ENCODE measurements around the gene ST14.

ST14 gene

DNA sequence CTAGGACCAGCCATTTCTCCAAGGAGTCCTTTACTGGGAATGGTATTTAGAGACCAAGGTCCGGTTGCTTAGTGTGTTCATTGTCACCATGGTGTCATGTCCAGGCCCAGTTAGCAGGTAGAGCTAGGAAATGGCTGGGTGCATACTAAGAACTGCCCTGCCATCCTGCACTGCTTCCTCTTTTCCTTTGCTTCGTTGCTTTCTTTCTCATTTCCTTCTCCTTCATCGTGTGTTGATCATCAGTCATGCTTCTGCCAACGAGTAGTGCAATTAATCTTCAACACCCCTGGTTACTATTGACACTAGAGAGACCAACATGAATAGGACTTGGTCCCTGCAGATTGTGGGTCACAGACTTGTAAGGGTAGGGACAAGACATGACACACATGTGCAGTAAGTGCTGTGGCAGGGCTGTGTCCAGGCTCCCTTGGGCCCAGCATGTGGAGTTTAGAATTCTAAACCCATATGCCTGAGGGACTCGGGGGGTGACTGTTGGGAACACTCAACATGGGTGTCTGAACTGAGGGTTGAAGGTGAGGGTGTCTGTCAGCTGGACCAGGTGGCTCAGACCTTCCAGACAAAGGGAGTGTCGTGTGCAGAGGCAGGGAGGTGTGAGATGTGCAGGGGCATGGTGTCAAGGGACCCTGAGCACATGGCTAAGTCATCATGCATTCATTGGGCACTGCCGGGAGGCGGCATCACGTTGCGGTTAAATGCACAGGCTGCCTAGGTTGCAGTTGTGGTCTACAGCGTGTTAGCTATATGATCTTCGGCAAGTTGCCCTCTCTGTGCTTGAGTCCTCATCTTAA lies 42.6 kb downstream of the ST14 start:
- no peak for TF ChIP-seq EZH2 (IDR thresholded peaks at IDR 0.05)
- TF ChIP-seq FOXP2 (optimal IDR thresholded peaks at IDR 0.05; ENCODE audit: control extremely low read depth, extremely low read length, insufficient read depth), result no peak
- TF ChIP-seq POLR2AphosphoS5 (IDR thresholded peaks at IDR 0.05; ENCODE audit: borderline replicate concordance, low read depth, low read length), result no peak
- DNase-seq (ENCODE audit: low read depth, low spot score), result no peak
- no peak overlapping the region for H3K27ac ChIP-seq
- H3K4me3 ChIP-seq, result no peak overlapping the region
- no peaks in the 10 kb centered on the region for H3K9me3 ChIP-seq (ENCODE audit: low read depth, low read length)
- H3K9ac ChIP-seq (ENCODE audit: insufficient read length), result no peak overlapping the region
- no peaks in the 10 kb centered on the region for H3K36me3 ChIP-seq (ENCODE audit: insufficient read depth, low read length)

DNA sequence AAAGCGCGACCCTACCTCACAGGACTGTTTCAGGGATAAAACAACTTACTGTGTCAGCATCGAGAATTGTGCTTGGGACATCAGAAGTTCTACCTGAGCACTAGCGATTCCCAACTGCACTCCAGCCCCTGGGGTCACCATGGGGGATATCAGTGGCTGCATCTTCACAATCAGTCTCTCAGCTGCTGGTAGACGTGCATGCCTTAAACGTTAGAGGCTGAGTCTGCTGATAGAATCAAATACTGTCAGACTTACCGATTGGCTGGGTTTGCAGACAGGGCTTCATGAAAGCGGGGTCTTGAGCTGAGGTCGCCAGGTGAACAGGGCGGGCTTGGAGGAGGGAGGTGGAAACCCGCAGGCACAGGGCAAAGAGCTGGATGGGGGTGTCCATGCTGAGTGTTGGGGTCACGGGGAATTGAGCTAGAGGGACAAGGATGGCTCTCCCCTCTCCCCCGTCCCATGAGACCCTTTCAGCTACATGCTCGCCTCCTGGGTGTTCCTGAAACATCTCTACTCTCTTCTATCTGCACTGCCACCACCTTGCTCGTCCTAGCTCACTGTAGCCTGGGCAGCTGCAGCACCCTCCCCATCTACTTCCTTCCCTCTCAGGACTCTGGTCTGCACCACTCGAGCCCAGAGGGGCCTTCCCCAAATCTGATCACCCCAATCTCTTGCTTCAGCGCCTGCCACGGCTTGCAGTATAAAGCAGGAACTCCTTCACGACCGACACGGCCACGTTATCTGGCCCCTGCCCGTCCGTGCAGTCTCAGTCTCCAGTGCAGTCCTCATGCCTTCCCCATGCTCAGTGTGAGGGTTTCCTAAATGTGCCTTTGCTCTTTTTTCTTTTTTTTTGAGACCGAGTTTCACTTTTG lies 43.5 kb downstream of the ST14 start:
- no peak overlapping the region for H3K9ac ChIP-seq (ENCODE audit: insufficient read length)
- no peak overlapping the region for H3K27ac ChIP-seq
- no peak overlapping the region for H3K4me3 ChIP-seq
- H3K9me3 ChIP-seq (ENCODE audit: low read depth, low read length), result no peaks in the 10 kb centered on the region
- no peak for TF ChIP-seq EZH2 (IDR thresholded peaks at IDR 0.05)
- TF ChIP-seq FOXP2 (optimal IDR thresholded peaks at IDR 0.05; ENCODE audit: control extremely low read depth, extremely low read length, insufficient read depth), result no peak
- no peak for TF ChIP-seq POLR2AphosphoS5 (IDR thresholded peaks at IDR 0.05; ENCODE audit: borderline replicate concordance, low read depth, low read length)
- H3K36me3 ChIP-seq (ENCODE audit: insufficient read depth, low read length), result no peaks in the 10 kb centered on the region
- no peak for DNase-seq (ENCODE audit: low read depth, low spot score)

DNA sequence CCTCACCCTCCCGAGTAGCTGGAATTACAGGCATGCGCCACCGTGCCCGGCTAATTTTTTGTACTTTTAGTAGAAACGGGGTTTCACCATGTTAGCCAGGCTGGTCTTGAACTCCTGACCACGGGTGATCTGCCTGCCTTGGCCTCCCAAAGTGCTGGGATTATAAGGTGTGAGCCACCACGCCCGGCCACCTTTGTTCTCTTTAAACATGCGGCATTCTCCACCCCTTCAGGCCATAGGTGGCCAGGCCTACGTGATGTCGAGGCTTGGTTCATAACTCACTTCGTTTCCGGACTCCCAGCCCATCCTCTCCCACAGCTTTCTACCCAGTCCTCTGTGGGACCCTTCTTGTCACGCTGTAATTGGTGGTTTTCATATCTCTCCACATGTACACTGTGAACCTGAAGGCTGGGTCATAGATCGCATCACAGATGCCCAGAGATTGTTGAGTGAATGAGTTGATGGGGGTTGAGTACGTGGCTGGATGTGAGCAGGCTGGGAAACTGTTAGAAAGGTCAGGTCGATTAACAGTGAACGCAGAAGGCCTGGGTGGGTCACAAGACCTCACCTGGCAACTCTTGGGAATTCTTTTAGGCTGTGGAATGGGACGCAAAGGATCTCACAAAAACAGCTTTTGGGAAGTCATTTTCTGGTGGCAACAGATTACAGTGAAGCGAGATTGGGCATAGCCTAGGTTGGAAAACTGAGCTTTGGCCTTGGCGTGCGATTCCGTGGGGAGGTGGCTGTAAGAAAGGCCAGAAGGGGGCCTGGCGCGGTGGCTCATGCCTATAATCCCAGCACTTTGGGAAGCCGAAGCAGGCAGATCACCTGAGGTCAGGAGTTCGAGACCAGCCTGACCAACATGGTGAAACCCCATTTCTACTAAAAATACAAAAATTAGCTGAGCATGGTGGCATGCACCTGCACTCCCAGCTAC lies 44.5 kb downstream of the ST14 start:
- no peak overlapping the region for H3K4me3 ChIP-seq
- H3K27ac ChIP-seq, result no peak overlapping the region
- H3K9me3 ChIP-seq (ENCODE audit: low read depth, low read length), result no peaks in the 10 kb centered on the region
- no peak for DNase-seq (ENCODE audit: low read depth, low spot score)
- TF ChIP-seq FOXP2 (optimal IDR thresholded peaks at IDR 0.05; ENCODE audit: control extremely low read depth, extremely low read length, insufficient read depth), result no peak
- TF ChIP-seq EZH2 (IDR thresholded peaks at IDR 0.05), result no peak
- no peaks in the 10 kb centered on the region for H3K36me3 ChIP-seq (ENCODE audit: insufficient read depth, low read length)
- no peak overlapping the region for H3K9ac ChIP-seq (ENCODE audit: insufficient read length)

DNA sequence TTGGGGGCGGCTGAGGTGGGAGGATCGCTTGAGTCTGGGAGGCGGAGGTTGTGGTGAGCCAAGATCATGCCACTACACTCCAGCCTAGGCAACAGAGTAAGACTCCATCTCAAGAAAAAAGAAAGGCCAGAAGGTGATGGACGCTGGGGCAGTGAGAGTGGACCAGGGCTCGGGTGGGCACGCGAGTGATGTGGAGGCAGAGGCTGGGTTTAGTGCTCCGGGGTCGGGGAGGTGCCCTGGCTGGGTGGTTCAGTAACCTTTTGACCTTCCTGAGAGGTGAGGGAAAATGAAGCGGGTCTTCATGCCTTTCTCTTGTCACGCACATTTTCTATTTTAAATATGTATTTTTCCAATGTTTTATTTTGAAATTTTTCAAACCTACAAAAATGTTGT lies 45.1 kb downstream of the ST14 start:
- H3K4me3 ChIP-seq, result no peak overlapping the region
- no peaks in the 10 kb centered on the region for H3K36me3 ChIP-seq (ENCODE audit: insufficient read depth, low read length)
- no peak for TF ChIP-seq POLR2AphosphoS5 (IDR thresholded peaks at IDR 0.05; ENCODE audit: borderline replicate concordance, low read depth, low read length)
- TF ChIP-seq FOXP2 (optimal IDR thresholded peaks at IDR 0.05; ENCODE audit: control extremely low read depth, extremely low read length, insufficient read depth), result no peak
- TF ChIP-seq EZH2 (IDR thresholded peaks at IDR 0.05), result no peak
- no peak for DNase-seq (ENCODE audit: low read depth, low spot score)
- H3K9ac ChIP-seq (ENCODE audit: insufficient read length), result no peak overlapping the region
- H3K9me3 ChIP-seq (ENCODE audit: low read depth, low read length), result no peaks in the 10 kb centered on the region
- no peak overlapping the region for H3K27ac ChIP-seq

DNA sequence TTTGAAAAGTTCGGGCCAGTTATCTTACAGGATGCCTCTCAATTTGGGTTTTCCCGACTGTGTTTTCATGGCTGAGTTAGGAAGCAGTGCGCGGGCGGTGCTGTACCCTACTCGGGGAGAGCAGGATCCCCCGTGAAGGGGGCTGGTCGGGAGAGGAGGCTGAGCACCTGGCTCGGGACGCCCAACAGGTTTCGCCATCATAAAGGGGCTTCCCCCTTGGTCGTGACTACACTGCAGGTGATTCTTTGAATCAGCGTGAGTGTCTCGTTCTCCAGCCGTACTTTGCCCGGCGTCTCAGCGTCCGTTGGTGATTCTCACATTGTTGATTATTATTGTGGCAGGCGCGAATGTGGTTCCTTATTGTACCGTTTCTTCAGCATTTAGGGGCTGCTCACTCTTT lies 46.6 kb downstream of the ST14 start:
- TF ChIP-seq POLR2AphosphoS5 (IDR thresholded peaks at IDR 0.05; ENCODE audit: borderline replicate concordance, low read depth, low read length) (no peak), EZH2 (IDR thresholded peaks at IDR 0.05) (no peak), FOXP2 (optimal IDR thresholded peaks at IDR 0.05; ENCODE audit: control extremely low read depth, extremely low read length, insufficient read depth) (no peak)
- DNase-seq (ENCODE audit: low read depth, low spot score), result no peak
- Histone ChIP-seq H3K27ac (no peak overlapping the region), H3K36me3 (ENCODE audit: insufficient read depth, low read length) (no peaks in the 10 kb centered on the region), H3K9ac (ENCODE audit: insufficient read length) (no peak overlapping the region), H3K9me3 (ENCODE audit: low read depth, low read length) (no peaks in the 10 kb centered on the region), H3K4me3 (no peak overlapping the region)

DNA sequence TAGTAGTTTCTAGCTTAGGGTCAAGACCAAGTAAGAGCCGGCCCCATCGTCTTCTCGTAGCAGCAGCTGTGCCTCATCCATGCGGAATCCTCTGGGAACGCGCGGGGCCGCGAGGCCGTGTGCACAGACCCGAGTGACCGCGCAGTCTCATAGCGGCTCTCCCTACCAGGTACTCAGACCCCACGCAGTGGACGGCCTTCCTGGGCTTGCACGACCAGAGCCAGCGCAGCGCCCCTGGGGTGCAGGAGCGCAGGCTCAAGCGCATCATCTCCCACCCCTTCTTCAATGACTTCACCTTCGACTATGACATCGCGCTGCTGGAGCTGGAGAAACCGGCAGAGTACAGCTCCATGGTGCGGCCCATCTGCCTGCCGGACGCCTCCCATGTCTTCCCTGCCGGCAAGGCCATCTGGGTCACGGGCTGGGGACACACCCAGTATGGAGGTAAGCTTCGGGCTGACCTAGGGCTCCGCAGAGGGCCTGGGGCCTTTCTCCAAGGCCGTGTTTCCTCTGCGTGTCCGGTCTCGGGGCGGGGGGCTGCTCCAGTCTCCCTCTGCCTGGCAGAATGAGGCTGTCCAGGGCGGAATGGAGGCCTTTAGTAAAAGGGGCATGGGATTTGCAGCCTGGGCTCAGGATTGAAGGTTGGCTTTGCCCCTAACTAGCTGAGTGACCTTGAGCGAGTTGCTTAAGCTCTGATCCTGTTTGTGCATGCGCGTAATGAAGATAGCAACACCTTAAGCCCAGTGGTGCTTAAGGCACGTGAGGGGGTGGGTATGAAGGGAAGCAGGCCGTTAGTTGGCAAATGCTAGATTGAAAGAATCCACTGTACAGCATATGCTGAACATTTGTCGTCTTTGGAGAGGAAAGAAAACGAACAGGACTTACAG lies 48.9 kb downstream of the ST14 start:
- TF ChIP-seq FOXP2 (optimal IDR thresholded peaks at IDR 0.05; ENCODE audit: control extremely low read depth, extremely low read length, insufficient read depth), result no peak
- no peak for TF ChIP-seq POLR2AphosphoS5 (IDR thresholded peaks at IDR 0.05; ENCODE audit: borderline replicate concordance, low read depth, low read length)
- TF ChIP-seq EZH2 (IDR thresholded peaks at IDR 0.05), result no peak
- no peak overlapping the region for H3K27ac ChIP-seq
- H3K9me3 ChIP-seq (ENCODE audit: low read depth, low read length), result no peaks in the 10 kb centered on the region
- H3K4me3 ChIP-seq, result no peak overlapping the region
- H3K36me3 ChIP-seq (ENCODE audit: insufficient read depth, low read length), result no peaks in the 10 kb centered on the region
- DNase-seq (ENCODE audit: low read depth, low spot score), result no peak
- no peak overlapping the region for H3K9ac ChIP-seq (ENCODE audit: insufficient read length)

DNA sequence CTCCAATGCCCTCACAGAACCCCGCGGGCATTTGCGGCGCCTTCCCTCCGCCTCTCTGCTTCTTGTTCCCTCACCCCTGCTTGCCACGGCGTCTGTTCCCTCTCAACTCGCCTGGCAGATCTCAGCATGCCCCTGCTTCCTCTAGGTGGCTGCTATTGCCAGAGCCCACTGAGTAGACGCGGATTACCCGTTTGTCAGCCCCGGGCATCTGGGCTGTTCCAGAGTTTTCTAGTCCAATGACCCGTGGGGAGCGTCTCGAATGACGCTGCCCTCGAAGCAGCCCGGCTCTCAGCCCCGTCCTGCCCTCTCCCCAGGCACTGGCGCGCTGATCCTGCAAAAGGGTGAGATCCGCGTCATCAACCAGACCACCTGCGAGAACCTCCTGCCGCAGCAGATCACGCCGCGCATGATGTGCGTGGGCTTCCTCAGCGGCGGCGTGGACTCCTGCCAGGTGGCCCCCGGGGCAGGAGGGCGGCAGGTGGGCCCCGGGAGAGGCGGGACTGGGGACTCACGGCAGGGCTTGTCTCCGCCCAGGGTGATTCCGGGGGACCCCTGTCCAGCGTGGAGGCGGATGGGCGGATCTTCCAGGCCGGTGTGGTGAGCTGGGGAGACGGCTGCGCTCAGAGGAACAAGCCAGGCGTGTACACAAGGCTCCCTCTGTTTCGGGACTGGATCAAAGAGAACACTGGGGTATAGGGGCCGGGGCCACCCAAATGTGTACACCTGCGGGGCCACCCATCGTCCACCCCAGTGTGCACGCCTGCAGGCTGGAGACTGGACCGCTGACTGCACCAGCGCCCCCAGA lies 49.7 kb downstream of the ST14 start:
- Histone ChIP-seq H3K4me3 (no peak overlapping the region), H3K27ac (no peak overlapping the region), H3K9ac (ENCODE audit: insufficient read length) (no peak overlapping the region), H3K9me3 (ENCODE audit: low read depth, low read length) (no peaks in the 10 kb centered on the region), H3K36me3 (ENCODE audit: insufficient read depth, low read length) (no peaks in the 10 kb centered on the region)
- DNase-seq (ENCODE audit: low read depth, low spot score), result no peak
- TF ChIP-seq EZH2 (IDR thresholded peaks at IDR 0.05) (no peak), POLR2AphosphoS5 (IDR thresholded peaks at IDR 0.05; ENCODE audit: borderline replicate concordance, low read depth, low read length) (no peak), FOXP2 (optimal IDR thresholded peaks at IDR 0.05; ENCODE audit: control extremely low read depth, extremely low read length, insufficient read depth) (no peak)

Data from SK-N-MC (cell line).